ENCODE results near the gene TMEM266.

- TF ChIP-seq CTCF (IDR thresholded peaks at IDR 0.05): no peak
- TF ChIP-seq POLR2A (IDR thresholded peaks at IDR 0.05): no peak
Observed at GRCh38 chr15:76193934-76194333, 134.1 kb downstream of the TMEM266 start.

Data from testis (tissue), 2 donors.